IPS-11a (cell line): ENCODE results near the gene FOXL3.
"Not testable (repeated sequence)": the region's sequence is repeated elsewhere in the genome, so short reads cannot be mapped to it uniquely, and the experiment has no call there.

Experiments
- H3K4me3 ChIP-seq: one replicate; pipeline ENCODE4 v1.5.1; 2013; ENCODE audit warnings: low read depth, low read length, control low read depth

Gene FOXL3

GRCh38 chr7:289756-290553 lies at the start of gene FOXL3:
TSS of gene FOXL3 (plus strand) at chr7:290170. CDS start at chr7:290170, 0 bp downstream.
- no peak within 1 kb of the TSS for H3K4me3 ChIP-seq

GRCh38 chr7:240887-241421 lies 49.0 kb upstream of the FOXL3 start:
- no peak overlapping the region for H3K4me3 ChIP-seq

GRCh38 chr7:241513-241912 lies 48.5 kb upstream of the FOXL3 start:
- H3K4me3 ChIP-seq, result no peak overlapping the region

GRCh38 chr7:242826-243579 lies 47.0 kb upstream of the FOXL3 start:
- not testable (repeated sequence) for H3K4me3 ChIP-seq

GRCh38 chr7:243580-243978 lies 46.4 kb upstream of the FOXL3 start:
- not testable (repeated sequence) for H3K4me3 ChIP-seq

GRCh38 chr7:244974-245373 lies 45.0 kb upstream of the FOXL3 start:
- no peak overlapping the region for H3K4me3 ChIP-seq

GRCh38 chr7:245574-246295 lies 44.2 kb upstream of the FOXL3 start:
- no peak overlapping the region for H3K4me3 ChIP-seq

GRCh38 chr7:246451-246850 lies 43.5 kb upstream of the FOXL3 start:
- H3K4me3 ChIP-seq, result no peak overlapping the region

- no peak overlapping the region for H3K4me3 ChIP-seq
Measured at GRCh38 chr7:247181-247580, 42.8 kb upstream of the FOXL3 start.

- H3K4me3 ChIP-seq, result no peak overlapping the region
Measured at GRCh38 chr7:247636-248035, 42.3 kb upstream of the FOXL3 start.

- no peak overlapping the region for H3K4me3 ChIP-seq
Measured at GRCh38 chr7:248732-249435, 41.1 kb upstream of the FOXL3 start.

- H3K4me3 ChIP-seq, result no peak overlapping the region
Measured at GRCh38 chr7:249989-250388, 40.0 kb upstream of the FOXL3 start.

- H3K4me3 ChIP-seq, result no peak overlapping the region
Measured at GRCh38 chr7:250523-250922, 39.4 kb upstream of the FOXL3 start.

- no peak overlapping the region for H3K4me3 ChIP-seq
Measured at GRCh38 chr7:251005-251404, 39.0 kb upstream of the FOXL3 start.

GRCh38 chr7:251446-252175 lies 38.4 kb upstream of the FOXL3 start:
- H3K4me3 ChIP-seq, result no peak overlapping the region

GRCh38 chr7:252216-252965 lies 37.6 kb upstream of the FOXL3 start:
- no peak overlapping the region for H3K4me3 ChIP-seq

- H3K4me3 ChIP-seq, result no peak overlapping the region
Measured at GRCh38 chr7:252981-253380, 37.0 kb upstream of the FOXL3 start.

GRCh38 chr7:253581-254336 lies 36.2 kb upstream of the FOXL3 start:
- no peak overlapping the region for H3K4me3 ChIP-seq
